GM18519 (cell line): ENCODE measurements around the gene GPR141.

Source experiments
- ATAC-seq: cut with Tn5 transposase; IDR thresholded peaks from one replicate; pipeline ENCODE4 v1.9.1; 2021; ENCODE audit warnings: mild to moderate bottlenecking, moderate library complexity; ENCODE audit not compliant: unreplicated experiment, low FRiP score

The GPR141 gene

GRCh38 chr7:37729181-37729580, 45.6 kb downstream of the GPR141 start:
- ATAC-seq: no peak

DNA sequence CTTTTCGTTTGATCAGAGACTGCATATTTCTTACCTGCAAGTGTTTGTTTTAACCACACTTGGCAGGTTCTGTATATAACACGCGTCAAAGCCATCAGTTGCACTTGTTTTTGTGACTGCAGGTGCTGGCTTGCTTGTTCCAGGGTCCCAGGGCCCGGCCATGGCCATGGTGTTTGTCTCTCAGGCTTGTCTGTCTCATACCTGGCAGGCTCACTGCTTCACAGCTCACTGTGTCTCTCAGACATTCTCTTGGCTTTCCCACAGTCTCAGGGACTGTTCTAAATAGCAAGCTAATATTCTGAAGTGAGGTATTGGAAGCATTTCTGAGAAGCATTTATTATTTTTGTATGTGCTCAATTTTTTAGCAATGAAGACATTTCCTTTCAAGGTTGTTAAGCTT, 46.9 kb downstream of the GPR141 start:
- no peak for ATAC-seq

DNA sequence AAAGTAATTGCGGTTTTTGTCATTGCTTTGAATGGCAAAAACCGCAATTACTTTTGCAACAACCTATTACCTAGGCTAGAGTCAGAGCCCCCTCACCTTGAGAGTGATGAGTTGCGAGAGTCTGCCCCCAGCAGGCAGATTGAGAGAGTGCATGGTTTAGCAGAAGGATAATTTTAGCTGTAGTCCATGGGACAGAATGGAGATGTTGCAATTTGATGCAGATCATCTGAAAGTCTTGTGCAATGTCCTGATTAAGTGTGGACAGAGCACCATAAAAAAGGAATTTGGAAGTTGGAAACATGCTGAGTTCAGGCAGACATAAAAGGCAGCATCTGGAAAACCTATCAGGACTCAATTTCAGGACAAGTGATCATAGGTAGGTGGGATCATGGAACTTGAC, 48.7 kb downstream of the GPR141 start:
- ATAC-seq: peak; percentile 57

- ATAC-seq: no peak
Measured at GRCh38 chr7:37732888-37733287, 49.3 kb downstream of the GPR141 start.

- ATAC-seq: no peak
Measured at GRCh38 chr7:37735196-37735595, 51.6 kb downstream of the GPR141 start.

DNA sequence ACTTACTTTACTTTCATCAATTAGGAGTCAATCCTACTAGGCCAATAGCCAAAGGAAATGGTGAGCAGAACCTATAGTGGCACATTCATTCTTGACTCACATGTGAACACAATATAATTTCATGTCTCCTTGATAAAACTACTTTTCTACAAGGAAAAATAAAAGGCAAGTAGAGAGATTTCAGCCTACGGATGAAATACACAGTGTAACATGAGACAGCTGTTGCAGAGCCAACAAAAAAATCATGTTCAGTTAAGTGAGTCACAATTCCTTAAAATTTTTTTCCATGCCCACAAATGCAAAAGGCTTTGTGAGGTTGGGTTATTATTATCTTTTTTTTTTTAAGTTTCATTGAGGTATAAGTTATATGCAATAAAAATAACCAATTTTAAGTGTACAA, 54.8 kb downstream of the GPR141 start:
- no peak for ATAC-seq

GRCh38 chr7:37740398-37740797, 56.8 kb downstream of the GPR141 start:
- no peak for ATAC-seq

DNA sequence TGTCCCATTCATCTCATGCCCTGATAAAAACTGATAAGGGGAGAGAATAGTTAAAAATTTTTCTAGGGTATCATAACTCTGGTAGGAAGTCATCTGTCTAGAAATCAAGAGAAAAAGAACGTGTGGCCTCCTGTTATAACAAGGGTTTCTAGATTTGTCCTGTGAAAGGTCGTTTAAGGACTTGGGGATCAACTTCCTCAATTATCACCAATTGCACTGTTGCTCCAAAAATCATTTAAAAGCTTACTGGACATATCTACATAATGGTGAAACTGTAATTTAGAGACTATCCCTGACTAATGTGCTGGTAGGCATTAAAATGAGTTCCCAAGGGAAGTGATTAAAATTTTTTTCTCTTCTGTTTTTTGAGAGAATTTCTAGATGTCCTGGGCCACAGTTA, 58.2 kb downstream of the GPR141 start:
- ATAC-seq: no peak

DNA sequence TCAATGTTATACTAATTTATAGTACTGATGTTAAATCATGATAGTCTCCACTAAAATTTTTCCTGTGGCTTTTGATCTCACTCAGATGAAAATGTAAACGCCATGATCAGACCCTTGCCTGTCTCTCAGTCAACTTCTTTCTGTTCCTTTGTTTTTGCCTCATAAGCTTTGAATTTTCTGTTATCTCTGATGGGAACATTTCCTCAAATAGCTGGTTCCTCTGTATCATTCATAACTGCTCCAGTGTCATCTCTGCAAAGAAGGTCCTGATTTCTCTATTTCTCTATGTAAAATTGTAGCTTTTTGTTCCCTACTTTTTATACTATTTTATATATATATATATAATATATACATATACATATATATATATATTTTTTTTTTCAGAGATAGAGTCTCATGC, 67.5 kb downstream of the GPR141 start:
- no peak for ATAC-seq

DNA sequence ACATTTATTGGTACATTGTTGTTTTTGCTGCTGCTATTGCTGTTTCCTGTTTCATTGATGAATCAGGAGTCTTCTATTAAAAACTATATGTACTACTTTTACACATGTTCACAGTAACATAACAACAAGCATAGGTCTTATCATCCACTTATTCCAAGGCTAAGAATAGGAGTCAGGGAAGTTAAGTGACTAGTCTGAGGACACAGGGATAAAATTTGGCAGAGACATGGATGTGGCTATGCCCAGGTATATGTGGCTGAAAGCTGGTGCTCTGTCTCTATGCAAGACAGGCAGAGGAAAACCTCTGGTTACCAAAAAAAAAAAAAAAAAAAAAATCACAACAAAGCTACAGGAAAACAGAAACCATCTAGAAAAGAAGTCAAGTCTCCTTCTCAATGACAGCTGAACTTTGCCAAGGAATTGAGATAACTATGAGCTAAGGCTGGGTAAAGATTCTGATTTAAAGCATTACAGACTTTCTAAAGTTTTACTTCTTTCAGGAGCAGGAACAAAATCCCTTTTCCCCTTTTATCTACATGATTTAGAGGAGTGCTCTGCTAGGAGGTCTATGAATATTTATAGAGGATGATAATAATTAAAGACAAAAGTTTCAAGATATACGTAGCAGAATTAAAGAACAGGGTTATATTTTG, 70.0 kb downstream of the GPR141 start:
- ATAC-seq: no peak

- no peak for ATAC-seq
Measured at GRCh38 chr7:37756797-37757551, 73.4 kb downstream of the GPR141 start.

GRCh38 chr7:37757563-37757962, 74.0 kb downstream of the GPR141 start:
- ATAC-seq: no peak

GRCh38 chr7:37758501-37759045, 75.0 kb downstream of the GPR141 start:
- no peak for ATAC-seq

GRCh38 chr7:37759526-37759925, 76.0 kb downstream of the GPR141 start:
- ATAC-seq: no peak

DNA sequence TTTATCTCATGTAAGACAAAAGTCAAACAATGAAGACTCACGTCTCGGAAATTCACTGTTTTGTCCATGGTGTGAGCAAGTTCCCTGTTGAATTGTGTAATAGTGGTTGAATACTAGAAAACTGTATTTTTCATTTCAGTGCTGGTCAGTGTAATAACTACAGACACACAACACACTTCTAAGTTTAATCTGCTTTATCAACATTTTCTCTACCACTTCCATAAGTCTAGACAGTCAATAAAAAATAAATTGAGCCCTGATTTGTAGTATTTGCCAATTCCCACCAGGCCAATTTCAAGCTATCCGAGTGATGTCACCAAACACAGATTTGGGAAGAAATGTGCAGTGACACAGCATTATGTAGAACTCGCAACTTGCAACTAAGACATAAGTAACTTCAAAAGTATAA, 81.9 kb downstream of the GPR141 start:
- no peak for ATAC-seq

- no peak for ATAC-seq
Measured at GRCh38 chr7:37765872-37766525, 82.4 kb downstream of the GPR141 start.

GRCh38 chr7:37768611-37769010, 85.0 kb downstream of the GPR141 start:
- ATAC-seq: no peak

DNA sequence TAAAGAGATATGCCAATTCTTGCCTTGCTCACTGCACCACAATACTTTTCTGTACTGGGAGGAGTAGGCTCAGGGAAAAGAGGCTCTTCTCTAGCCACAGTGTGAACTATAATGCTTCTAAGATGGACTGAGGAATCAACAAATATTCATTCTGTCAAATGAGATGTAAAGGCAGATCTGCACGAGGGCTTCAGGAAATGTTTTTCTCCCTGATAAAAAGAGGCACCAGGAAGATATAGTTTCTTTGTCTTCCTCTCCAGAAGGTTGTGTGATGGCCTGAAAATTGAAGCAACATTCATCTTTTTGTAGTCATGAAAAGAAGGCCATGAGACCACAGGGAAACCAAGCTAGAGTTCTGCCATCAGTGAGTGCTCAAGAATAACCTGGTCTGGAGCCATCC, 85.7 kb downstream of the GPR141 start:
- ATAC-seq: no peak

- no peak for ATAC-seq
Measured at GRCh38 chr7:37769726-37770125, 86.2 kb downstream of the GPR141 start.

DNA sequence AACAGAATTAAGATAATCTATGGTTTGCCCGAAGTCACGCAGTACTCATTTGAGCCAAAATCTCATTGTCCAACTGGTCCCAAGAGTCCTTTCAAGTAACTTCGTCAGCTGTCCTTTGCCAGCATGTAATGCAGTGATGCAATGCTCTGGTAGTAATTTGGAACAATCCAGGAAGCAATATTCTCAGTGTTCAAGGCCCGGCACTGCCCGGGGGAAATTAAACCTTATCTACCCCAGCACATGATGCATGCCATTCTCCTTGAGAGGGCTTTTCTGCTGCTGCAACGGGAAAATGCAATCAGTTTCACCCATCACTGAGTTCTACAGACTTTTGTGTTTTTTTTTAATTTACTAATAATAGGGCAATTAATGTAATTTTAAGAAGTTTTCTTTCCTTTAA, 87.3 kb downstream of the GPR141 start:
- no peak for ATAC-seq

DNA sequence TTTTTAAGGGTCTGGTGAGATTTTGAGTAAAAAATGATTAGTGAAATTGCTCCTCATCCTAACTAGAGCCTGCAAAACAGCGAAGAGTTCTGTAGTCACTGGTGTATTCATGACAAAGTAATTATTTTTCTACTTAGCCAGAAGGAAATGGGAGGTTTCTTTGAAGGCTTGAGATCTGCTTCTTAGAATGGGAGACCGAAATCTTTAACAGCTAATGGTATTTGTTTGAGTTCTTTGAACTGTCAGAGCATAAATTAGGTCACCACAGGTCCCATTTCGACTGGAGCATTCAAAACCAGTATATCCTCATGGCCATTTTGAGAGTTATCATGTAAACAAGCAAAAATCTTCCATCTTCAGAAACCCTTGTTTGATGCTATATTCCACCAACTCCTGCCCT, 87.8 kb downstream of the GPR141 start:
- ATAC-seq: no peak
